ENCODE data around the gene TMEM270.
A peak's percentile ranks its signal among the peaks of the same experiment; 100 is the strongest.
"Not testable (repeated sequence)": the region's sequence is repeated elsewhere in the genome, so short reads cannot be mapped to it uniquely, and the experiment has no call there.

Gene TMEM270, protein sequence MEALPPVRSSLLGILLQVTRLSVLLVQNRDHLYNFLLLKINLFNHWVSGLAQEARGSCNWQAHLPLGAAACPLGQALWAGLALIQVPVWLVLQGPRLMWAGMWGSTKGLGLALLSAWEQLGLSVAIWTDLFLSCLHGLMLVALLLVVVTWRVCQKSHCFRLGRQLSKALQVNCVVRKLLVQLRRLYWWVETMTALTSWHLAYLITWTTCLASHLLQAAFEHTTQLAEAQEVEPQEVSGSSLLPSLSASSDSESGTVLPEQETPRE

DNA sequence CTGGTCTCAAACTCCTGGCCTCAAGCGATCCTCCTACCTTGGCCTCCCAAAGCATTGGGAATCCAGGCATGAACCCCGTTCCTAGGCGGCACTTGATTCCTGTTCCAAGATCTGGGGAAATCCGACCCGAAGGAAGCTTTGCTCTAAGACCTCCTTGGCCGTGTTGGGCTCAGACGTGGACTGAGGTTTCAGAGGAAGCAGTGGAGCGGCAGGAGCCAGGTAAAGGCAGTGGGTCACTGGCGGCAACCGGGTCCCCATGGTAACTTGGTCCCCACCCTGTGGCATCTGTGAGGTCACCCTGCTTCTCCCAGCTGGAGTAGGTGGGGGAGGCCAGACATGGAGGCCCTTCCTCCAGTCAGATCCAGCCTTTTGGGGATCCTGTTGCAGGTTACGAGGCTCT, at the start of gene TMEM270:
Gene TMEM270 (plus strand): TSS at position 301 of the 400 bp plus-strand sequence. CDS start 36 bp downstream, at position 337.
- DNase-seq = no peak

DNA sequence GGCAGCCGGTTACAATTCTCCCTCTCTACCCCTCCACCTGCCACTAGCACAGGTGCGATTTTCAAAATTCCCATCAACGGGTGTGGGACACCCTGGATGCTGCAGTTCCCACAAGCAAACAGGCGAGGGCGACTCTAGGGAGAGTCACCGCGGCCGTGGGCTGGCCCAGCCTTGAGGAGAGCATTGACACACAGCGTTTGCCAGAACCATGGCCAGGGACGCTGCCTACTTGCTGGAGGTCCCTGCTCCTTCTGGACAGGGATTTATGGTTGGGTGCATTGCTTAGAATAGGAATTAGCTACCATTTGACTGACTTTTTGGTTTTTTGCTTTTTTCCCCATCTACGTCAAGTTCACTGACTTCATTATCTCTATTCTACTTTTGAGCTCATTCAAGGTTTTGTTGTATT, 49.2 kb upstream of the TMEM270 start:
- DNase-seq = peak; percentile 83

DNA sequence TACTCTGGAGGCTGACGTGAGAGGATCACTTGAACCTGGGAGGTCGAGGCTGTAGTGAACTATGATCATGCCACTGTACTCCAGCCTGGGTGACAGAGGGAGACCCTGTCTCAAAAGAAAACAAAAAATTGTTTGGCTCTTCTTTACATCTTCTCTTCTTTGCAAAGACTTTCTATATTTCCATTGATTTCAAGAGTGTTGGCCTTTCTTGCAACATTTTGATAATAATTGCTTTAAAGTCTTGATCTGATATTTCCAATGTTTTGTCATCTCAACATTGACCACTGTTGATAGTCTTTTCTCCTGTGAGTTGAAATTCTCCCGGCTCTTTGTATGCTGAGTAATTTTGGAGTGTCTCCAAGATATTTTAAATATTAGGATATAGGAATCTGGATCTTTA, 48.0 kb upstream of the TMEM270 start:
- no peak for DNase-seq

DNA sequence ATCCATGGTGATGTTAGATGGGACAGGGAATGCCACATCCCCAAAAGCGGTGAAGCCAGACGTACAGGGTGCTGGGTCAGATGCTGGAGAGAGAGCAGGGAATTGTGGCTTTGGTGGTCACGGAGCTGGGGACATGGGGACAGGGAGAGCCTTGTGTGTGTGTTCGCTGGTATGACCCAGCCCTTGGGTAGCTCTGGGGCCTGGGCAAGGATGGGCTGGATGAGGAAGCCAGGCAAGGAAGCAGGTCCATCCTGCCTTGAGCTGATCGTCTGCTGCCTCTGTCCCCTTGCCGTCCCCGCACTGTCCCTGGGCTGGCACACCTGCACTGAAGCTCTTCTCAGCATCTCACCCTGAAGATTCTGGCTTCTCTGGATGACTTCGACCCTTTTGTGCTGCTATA, 45.5 kb upstream of the TMEM270 start:
- no peak for DNase-seq

DNA sequence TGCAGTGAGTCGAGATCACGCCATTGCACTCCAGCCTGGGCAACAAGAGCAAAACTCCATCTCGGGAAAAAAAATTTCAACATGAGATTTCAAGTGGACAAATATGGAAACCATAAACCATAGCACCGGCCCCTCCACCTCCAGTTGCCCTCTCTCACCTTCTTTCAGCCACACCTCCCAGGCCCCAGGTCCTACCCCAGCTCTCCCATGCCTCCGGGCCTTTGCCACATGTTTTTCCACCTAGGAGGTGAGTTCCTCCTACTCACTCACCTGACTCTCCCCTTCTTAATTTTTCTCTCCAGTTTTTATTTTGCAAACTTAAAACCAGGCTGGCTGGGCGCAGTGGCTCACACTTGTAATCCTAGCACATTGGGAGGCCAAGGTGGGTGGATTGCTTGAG, 43.8 kb upstream of the TMEM270 start:
- DNase-seq = no peak

DNA sequence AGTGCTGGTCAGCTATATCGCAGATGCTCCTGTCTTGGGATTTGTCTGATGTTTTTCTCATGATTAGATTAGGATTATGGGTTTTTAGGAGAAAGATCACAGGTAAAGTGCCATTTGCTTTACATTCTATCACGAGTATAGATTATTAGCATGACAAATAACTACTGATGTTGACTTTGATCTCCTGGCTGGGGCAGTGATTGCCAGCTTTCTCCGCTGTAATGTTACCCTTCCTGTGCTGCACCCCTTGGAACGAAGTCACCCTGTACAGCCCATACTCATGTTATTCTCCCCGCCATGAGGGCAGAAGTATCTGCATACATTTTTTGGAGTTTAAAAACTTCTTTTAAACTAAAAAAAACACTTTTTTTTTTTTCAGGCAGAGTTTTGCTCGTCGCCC, 40.9 kb upstream of the TMEM270 start:
- DNase-seq = no peak

DNA sequence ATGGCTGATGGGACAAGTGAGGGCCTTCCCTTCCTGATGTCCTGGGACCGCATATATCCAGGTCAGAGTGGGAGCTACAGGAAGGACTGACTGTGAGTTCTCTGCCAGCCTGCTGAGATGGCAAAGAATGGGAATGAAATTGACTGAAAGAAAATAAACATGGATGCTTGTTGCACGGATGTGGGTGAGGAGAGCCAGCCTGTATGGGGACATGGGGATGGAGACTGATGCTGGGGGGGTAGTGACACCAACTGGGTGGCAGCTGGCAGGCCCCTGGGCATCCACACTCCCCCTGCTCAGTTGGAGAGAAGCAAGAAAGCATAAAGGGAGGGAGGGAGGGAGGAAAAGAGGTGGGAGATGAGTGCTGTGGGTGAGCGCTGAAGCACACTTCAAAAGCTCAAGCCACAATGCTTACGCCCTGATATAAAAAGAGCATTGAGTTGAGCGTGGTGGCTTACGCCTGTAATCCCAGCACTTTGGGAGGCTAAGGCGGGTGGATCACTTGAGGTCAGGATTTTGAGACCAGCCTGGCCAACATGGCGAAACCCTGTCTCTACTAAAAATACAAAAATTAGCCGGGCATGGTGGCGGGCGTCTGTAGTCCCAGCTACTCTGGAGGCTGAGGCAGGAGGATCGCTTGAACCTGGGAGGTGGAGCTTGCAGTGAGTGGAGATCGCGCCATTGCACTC, 39.2 kb upstream of the TMEM270 start:
- DNase-seq = not testable (repeated sequence)

DNA sequence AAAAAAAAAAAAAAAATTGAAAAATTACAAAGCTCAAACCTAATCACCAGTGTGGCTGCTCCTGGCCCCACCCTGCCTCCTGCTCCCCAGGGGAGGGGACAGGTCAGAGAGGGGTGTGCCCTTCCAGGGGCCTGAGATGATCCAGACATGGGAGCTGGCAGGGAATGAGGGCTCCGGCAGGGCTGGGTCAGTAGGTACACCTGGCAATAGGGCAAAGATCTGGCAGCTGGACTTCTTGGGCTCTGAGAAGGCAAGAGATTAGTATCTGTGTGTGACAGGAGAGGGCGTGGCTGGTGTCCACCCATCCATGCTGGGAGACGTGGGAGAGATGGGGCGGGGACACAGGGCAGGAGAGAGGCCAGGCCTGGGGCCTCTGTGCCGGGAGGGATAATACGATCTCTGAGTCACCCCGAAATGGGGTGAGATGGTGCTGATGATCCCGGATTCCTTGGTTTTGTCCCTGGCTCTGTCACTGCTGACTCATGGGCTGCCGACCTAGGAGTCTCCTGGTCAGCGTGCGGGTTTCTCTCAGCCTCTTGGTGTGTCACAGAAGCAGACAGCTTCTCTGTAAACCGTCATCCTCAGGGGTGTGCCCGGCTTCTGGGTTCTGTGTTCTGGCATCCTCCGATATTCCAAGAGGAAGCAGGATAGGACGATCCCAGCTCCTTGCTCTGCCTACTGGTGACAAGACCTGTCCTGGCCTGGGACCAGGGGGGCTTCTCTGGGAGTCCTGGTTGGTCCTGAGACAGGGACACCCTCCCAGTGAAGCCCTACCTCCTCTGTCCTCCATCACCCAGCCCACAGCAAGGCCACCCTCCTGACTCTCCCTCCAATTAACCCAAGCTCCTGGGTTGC, 38.4 kb upstream of the TMEM270 start:
- DNase-seq = no peak

DNA sequence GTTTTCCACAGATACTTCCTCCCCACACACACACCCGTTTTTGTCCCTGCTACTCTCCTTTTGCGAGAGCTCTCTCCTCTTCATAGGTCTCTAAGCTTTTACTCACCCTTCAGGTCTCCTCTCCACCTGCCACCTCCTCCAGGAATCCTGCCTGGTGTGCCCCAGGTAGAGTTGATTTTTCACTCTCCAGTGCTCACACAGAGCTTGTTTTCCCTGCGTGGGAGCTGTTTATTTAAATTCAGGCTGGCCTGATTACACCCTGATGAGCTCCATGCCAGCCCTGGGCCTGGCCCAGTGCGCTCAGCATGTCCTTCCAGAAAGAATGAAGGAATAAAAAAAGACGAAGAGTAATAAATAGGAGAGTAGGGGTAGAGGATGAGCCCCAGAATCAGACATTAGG, 37.7 kb upstream of the TMEM270 start:
- no peak for DNase-seq

DNA sequence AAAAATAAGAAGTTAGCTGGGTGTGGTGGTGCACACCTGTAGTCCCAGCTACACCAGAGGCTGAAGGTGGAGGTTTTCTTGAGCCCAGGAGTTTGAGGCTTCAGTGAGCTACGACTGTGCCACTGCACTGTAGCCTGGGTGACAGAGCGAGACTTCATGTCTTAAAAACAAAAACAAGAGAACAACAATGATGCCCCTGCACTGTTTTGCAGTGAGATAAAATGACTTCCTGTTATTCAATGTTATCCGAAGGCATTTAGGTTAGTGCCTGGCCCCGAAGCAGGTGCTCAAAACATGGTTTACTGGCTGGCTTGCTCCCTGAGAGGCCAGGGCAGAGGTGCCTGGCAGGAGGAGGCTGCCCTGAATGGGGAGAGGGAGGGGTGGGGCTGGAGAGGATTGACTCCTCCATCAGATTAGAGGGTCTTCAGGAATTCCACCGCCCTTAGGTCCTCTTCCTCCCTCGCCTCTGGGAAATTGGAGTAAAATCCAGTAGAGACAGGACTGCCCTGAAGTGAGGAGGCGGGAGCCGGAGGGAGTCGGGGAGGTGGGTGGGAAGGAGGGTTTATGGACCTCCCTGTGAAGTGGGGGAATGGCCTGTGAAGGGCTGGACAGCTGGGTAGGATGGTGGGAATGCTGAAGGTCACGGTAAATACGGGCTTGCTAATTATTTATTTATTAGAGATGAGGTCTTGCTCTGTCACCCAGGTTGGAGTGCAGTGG, 36.9 kb upstream of the TMEM270 start:
- no peak for DNase-seq

DNA sequence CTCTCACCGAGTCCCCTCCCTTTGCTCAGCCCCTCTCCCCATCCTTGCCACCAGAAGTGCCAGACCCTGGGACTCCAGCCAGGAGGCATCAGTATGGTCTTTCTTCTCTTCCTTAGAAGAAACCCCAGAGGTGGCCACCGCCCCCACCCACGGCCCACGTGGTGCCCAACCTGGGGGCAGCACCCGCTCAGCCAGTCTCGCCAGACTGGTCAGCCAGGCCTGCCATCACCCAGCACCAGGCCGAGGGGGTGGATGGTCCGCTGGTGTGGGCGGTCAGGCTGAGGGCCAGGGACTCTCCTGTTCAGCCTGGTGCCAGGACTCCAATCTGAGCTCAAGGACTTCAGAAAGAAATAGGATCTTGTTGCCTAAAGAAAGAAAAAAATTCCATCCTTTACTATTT, 36.0 kb upstream of the TMEM270 start:
- DNase-seq = no peak

DNA sequence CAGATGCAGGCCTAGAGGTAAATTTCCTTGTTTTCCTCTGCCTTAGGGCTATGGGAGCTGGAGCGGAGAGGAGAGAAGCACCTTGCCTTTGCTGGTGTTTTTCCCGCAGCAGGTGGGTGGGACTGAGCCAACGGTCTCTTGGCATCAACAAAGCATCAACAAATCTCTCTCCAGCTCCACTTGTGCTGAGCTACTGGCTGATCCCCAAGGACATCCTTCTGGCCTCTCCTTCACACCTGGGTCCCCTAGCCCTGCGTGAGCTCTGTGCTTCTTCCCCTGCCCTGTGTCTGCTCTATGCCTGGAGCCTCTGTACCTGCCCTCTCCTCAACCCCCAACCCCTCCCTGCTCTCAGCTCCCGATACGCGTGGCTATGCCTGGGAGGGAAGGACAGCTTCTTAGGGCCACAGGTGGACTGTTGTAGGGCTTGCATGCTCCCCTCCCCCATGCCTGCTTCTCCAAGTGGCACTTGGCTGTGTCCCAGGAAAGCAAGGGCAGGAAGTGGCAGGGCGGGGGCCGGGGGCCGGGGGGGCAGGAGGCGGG, 33.3 kb upstream of the TMEM270 start:
- DNase-seq = peak; percentile 100

DNA sequence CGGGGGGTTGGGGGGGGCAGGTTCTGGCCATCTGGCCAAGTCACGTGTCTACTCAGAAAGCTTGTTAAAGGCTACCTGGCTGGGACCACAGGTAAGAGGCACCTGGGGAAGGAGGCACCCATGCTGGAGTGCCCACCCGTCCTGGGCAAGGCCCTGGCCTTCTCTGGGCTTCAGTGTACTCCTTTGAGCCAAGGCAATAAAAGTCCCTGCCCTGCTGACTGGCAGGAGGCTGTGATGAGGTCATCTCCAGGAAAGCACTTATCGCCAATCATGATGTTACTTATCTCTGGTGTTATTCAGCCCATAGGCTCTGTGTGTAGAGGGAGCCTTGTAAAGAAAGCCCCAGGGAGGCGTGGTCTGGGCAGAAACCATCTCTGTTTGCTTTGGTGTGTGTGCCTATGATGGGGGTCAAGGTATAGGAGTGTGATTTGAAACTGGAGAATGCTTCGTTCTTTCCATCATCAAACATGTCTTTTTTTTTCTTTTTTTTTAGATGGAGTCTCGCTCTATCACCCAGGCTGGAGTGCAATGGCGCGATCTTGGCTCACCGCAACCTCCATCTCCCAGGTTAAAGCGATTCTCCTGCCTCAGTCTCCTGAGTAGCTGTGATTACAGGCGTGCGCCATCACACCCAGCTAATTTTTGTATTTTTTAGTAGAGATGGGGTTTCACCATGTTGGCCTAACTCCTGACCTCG, 32.7 kb upstream of the TMEM270 start:
- no peak for DNase-seq

DNA sequence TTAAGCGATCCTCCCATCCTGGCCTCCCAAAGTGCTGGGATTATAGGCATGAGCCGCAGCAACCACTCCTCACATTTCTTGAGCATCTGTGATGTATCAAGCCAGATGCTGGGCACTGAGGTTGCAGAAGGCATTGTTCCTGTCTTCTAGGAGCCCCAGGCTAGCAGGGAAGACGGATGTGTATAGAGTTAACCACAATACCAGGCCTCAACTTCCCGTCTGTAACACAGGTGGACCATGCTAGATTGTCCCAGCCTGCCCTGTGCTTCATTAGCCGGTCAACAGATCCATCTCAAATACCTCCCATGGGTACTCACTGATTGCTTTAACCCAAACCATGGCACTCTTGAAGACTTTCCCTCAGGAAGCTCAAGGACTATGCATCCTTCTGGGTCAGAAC, 32.0 kb upstream of the TMEM270 start:
- no peak for DNase-seq

DNA sequence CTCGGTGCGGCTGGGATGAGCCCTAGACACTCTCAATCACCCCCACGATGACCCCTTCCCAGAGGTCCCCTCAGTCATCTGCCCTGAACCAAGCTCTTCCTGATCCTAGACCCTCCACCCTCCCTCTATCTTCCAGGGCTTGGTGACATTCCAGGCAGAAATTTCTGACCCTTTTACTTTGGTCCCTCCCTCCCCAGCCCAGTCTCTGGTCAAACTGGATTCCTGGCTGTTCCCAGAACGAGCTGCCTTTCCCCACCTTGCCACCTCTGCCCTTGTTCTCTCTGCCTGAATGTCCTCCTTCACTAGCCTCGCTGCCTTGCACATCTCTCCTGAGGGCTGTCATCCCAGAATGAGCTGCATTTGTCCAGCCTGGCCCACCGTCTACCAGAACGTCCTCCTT, 31.5 kb upstream of the TMEM270 start:
- no peak for DNase-seq

DNA sequence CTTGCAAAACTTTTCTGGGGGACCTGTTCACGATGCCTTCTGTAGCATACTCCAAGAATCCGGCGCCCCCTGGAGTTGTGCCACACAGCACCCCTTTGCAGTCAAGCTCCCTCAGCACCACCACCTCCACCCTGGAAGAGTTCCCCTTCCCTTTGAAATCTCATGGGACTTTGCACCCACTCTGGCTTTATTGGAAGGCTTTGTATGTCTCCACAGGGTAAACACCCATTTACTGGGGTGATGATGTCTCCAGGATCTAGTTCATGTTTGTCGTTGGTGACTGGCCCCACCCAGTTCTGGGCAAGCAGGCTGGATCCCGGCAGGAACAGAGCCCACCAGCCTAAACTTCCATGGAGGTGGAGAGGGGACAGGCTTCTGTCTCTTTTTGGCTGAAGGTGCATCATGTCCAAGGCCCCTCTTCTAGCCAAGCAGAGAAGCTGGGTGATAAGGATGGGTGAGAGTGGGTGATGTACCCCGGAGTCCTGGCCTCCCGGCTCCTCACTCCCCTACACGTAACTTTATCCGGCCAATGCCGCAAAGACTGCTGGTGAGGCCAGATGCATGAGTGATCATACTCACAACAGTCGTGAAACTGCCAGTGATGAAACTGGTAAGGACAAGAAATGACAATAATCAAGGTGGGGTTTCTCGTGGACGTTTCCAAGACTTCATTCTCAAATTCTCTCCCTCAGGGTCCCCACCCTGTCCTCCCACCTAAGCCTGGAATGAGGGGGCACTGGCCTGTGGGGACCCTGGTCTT, 30.9 kb upstream of the TMEM270 start:
- DNase-seq = no peak

DNA sequence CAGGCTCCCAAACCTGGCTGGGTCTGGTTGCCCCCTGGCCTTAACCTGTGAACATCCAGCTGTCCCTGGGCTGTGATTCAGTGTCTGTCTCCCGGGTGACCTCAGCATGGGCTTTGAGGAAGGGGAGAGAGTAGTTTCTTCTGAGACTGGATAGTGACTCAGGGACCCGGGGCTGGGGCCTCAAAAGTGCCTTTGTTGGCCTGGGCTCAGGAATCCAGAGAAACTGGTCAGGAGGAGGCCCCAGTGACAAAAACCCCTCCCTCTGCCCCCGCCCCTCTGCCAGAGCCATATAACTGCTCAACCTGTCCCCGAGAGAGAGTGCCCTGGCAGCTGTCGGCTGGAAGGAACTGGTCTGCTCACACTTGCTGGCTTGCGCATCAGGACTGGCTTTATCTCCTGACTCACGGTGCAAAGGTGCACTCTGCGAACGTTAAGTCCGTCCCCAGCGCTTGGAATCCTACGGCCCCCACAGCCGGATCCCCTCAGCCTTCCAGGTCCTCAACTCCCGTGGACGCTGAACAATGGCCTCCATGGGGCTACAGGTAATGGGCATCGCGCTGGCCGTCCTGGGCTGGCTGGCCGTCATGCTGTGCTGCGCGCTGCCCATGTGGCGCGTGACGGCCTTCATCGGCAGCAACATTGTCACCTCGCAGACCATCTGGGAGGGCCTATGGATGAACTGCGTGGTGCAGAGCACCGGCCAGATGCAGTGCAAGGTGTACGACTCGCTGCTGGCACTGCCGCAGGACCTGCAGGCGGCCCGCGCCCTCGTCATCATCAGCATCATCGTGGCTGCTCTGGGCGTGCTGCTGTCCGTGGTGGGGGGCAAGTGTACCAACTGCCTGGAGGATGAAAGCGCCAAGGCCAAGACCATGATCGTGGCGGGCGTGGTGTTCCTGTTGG, 30.0 kb upstream of the TMEM270 start, which contains the start of gene CLDN4:
Gene CLDN4 (plus strand): TSS at position 316 of the 903 bp plus-strand sequence. CDS start 206 bp downstream, at position 522.
- no peak for DNase-seq

DNA sequence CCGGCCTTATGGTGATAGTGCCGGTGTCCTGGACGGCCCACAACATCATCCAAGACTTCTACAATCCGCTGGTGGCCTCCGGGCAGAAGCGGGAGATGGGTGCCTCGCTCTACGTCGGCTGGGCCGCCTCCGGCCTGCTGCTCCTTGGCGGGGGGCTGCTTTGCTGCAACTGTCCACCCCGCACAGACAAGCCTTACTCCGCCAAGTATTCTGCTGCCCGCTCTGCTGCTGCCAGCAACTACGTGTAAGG, 29.4 kb upstream of the TMEM270 start:
- DNase-seq = no peak

DNA sequence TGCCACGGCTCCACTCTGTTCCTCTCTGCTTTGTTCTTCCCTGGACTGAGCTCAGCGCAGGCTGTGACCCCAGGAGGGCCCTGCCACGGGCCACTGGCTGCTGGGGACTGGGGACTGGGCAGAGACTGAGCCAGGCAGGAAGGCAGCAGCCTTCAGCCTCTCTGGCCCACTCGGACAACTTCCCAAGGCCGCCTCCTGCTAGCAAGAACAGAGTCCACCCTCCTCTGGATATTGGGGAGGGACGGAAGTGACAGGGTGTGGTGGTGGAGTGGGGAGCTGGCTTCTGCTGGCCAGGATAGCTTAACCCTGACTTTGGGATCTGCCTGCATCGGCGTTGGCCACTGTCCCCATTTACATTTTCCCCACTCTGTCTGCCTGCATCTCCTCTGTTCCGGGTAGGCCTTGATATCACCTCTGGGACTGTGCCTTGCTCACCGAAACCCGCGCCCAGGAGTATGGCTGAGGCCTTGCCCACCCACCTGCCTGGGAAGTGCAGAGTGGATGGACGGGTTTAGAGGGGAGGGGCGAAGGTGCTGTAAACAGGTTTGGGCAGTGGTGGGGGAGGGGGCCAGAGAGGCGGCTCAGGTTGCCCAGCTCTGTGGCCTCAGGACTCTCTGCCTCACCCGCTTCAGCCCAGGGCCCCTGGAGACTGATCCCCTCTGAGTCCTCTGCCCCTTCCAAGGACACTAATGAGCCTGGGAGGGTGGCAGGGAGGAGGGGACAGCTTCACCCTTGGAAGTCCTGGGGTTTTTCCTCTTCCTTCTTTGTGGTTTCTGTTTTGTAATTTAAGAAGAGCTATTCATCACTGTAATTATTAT, 28.9 kb upstream of the TMEM270 start:
- no peak for DNase-seq

DNA sequence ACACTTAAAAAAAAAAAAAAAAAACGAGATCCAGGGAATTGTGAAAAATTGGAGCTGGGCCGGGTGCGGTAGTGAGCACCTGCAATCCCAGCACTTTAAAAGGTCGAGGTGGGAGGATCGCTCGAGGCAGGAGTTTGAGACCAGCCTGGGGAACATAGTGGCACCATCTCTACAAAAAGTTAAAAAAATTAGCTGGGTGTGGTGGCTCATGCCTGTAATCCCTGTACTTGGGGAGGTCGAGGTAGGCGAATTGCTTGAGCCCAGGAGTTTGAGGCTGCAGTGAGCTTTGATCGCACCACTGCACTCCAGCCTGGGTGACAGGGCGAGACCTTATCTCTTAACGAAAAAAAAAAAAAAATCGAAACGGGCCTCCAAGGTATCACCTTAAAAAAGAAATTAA, 28.2 kb upstream of the TMEM270 start:
- DNase-seq = no peak

Data from RPMI8226 (cell line).